Upper lobe of left lung (tissue), 4 donors: ENCODE measurements around the gene AGBL1.

Source experiments
- EP300 ChIP-seq, 4 donors: sonication (generic); formaldehyde crosslinking; IDR thresholded peaks; one replicate each; pipeline ENCODE4 v1.5.1; 2017; ENCODE audit warnings: antibody characterized with exemption in 4 of 4, control low read depth in 2 of 4
- TF ChIP-seq, protein P1 (sequence below), 6 experiments: fragments of 450-650 bp in 4 of 6; fragments of 200-600 bp in 2 of 6; sonication (generic) in 2 of 6; IDR thresholded peaks; one replicate each; pipeline ENCODE4 v1.5.1; 2016 to 2019; ENCODE audit warnings: antibody characterized with exemption in 6 of 6

GRCh38 chr15:86634146-86634545 is 554.5 kb downstream of the AGBL1 start:
- TF ChIP-seq, protein P1, sequence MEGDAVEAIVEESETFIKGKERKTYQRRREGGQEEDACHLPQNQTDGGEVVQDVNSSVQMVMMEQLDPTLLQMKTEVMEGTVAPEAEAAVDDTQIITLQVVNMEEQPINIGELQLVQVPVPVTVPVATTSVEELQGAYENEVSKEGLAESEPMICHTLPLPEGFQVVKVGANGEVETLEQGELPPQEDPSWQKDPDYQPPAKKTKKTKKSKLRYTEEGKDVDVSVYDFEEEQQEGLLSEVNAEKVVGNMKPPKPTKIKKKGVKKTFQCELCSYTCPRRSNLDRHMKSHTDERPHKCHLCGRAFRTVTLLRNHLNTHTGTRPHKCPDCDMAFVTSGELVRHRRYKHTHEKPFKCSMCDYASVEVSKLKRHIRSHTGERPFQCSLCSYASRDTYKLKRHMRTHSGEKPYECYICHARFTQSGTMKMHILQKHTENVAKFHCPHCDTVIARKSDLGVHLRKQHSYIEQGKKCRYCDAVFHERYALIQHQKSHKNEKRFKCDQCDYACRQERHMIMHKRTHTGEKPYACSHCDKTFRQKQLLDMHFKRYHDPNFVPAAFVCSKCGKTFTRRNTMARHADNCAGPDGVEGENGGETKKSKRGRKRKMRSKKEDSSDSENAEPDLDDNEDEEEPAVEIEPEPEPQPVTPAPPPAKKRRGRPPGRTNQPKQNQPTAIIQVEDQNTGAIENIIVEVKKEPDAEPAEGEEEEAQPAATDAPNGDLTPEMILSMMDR (IDR thresholded peaks at IDR 0.05), result no peak
- TF ChIP-seq EP300 (IDR thresholded peaks at IDR 0.05), result no peak
